Upper lobe of right lung (tissue), 1 donor: ENCODE results near the gene C1orf21. TPM values are rescaled to one million over a fixed set of nuclear protein-coding genes. Genes with fewer than 3 reads are reported as not detected.

Source experiments
- ATAC-seq: fragments of 200-7000 bp; cut with Tn5 transposase; one replicate; pipeline ENCODE4 v1.9.1; 2020; ENCODE audit warnings: mild to moderate bottlenecking, moderate library complexity
- DNase-seq: peaks from one replicate; pipeline ENCODE4 v3.0.0-alpha.2; 2020
- H3K27ac ChIP-seq: fragments of 200-600 bp; one replicate; pipeline ENCODE4 v1.8.0; 2022
- H3K27me3 ChIP-seq: fragments of 200-600 bp; one replicate; pipeline ENCODE4 v1.8.0; 2022; ENCODE audit warnings: mild to moderate bottlenecking
- H3K36me3 ChIP-seq: fragments of 200-600 bp; one replicate; pipeline ENCODE4 v1.8.0; 2022
- H3K4me1 ChIP-seq: fragments of 200-600 bp; one replicate; pipeline ENCODE4 v1.8.0; 2022
- H3K4me3 ChIP-seq: fragments of 200-600 bp; one replicate; pipeline ENCODE4 v1.8.0; 2022; ENCODE audit warnings: mild to moderate bottlenecking
- H3K9me3 ChIP-seq: fragments of 200-600 bp; one replicate; pipeline ENCODE4 v1.8.0; 2022
- intact Hi-C: fragments of 100-400 bp; cut with DNase I; formaldehyde crosslinking; loops from one replicate; pipeline ENCODE4 v1.11.0; 2022
- total RNA-seq: library from RNA; stranded (reverse); fragmentation: NEBNext Ultra II Directional; extraction: Animal tissue kit (Norgen Biotek cat#: 25700); gene quantifications from one replicate; pipeline ENCODE4 v1.2.1, GENCODE V29; 2021
- TF ChIP-seq, protein P1 (sequence below): fragments of 200-600 bp; IDR thresholded peaks from one replicate; pipeline ENCODE4 v1.8.0; 2022; ENCODE audit warnings: antibody characterized with exemption
- donor health status: DM: no; HTN: yes; CAD: no; lungs with severe emphysema.

The C1orf21 gene
- total RNA-seq, 1 donor from 2014 or later, result 78.8 TPM

- Histone ChIP-seq H3K4me3 (no peak overlapping the region), H3K9me3 (no peaks in the 10 kb centered on the region), H3K27me3 (no peaks in the 10 kb centered on the region), H3K4me1 (peaks cover 15% of the 10 kb centered on the region), H3K27ac (no peak overlapping the region), H3K36me3 (no peaks in the 10 kb centered on the region)
- DNase-seq (no peak), ATAC-seq (no peak)
- intact Hi-C loops, result no loop called here
- TF ChIP-seq, protein P1, sequence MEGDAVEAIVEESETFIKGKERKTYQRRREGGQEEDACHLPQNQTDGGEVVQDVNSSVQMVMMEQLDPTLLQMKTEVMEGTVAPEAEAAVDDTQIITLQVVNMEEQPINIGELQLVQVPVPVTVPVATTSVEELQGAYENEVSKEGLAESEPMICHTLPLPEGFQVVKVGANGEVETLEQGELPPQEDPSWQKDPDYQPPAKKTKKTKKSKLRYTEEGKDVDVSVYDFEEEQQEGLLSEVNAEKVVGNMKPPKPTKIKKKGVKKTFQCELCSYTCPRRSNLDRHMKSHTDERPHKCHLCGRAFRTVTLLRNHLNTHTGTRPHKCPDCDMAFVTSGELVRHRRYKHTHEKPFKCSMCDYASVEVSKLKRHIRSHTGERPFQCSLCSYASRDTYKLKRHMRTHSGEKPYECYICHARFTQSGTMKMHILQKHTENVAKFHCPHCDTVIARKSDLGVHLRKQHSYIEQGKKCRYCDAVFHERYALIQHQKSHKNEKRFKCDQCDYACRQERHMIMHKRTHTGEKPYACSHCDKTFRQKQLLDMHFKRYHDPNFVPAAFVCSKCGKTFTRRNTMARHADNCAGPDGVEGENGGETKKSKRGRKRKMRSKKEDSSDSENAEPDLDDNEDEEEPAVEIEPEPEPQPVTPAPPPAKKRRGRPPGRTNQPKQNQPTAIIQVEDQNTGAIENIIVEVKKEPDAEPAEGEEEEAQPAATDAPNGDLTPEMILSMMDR, result no peak
These were observed 30.1 kb downstream of the C1orf21 start for GRCh38 chr1:184416946-184417345.

DNA sequence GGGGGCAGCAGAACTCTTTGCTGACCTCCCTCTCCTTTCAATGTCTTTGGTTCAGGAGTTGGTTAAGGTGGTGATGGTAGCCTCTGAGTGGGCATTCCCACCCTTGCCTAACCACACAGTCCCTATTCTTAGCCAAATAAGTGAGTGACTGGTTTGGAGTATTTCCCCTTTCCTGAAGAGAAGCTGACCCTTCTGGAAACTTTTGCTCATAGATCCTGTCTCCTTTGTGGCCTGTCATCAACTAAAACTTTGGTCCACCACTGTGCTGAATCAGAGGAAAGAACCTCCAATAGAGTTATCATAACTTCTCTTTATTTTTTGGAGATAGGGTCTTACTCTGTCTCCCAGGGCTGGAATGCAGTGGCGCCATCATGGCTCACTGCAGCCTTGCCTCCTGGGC lies 31.1 kb downstream of the C1orf21 start:
- Histone ChIP-seq H3K4me3 (no peak overlapping the region), H3K27ac (no peak overlapping the region), H3K4me1 (peaks cover 24% of the 10 kb centered on the region), H3K9me3 (no peaks in the 10 kb centered on the region), H3K36me3 (no peaks in the 10 kb centered on the region), H3K27me3 (no peaks in the 10 kb centered on the region)
- intact Hi-C loops, result no loop called here
- ATAC-seq (no peak), DNase-seq (no peak)
- TF ChIP-seq, protein P1, result no peak

- Histone ChIP-seq H3K36me3 (no peaks in the 10 kb centered on the region), H3K9me3 (no peaks in the 10 kb centered on the region), H3K27ac (no peak overlapping the region), H3K4me1 (peaks cover 28% of the 10 kb centered on the region), H3K27me3 (no peaks in the 10 kb centered on the region), H3K4me3 (no peak overlapping the region)
- ATAC-seq (peak; percentile 42), DNase-seq (no peak)
- TF ChIP-seq, protein P1, result no peak
- intact Hi-C loops, result no loop called here
These were observed 32.0 kb downstream of the C1orf21 start for GRCh38 chr1:184418652-184419349.

DNA sequence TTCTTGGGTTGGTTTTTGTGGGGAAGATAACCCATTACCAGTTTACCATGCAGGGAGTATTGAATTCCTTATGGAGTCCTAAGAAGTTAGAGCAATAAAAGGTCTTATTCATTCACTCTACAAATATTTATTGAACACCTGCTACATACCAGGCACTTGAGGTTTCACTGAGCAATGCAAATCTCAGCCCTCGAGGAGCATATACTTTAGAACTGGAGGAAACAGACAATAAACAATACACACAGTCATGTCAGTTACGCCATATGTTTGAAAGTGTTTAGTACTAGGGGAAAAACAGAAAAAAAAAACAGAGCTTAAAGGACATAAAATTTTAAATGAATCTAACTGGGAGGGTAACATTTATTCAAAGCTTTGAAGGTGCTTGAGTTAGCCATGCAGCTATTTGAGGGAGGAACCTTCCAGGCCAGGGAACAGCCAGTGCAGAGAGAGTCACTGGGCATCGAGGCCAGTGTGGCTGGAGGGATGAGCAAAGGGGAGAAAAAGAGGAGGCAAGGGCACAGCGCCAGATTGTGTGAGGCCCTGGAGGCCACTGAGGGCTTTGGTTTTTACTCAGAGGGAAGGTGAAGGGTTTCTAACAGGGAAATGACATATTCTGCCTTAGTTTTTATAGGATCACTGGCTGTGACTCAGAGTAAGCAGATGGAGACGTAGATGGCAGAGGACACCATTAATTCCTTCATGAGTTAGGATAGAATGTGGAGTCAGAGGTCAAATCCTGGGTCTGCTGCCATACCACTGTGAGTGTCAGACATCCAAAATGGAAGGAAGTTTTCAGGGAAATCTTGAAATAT lies 32.7 kb downstream of the C1orf21 start:
- Histone ChIP-seq H3K4me3 (no peak overlapping the region), H3K36me3 (no peaks in the 10 kb centered on the region), H3K27ac (no peak overlapping the region), H3K9me3 (no peaks in the 10 kb centered on the region), H3K27me3 (no peaks in the 10 kb centered on the region), H3K4me1 (peaks cover 29% of the 10 kb centered on the region)
- ATAC-seq, result no peak
- intact Hi-C loops, result no loop called here
- TF ChIP-seq, protein P1, result no peak
- no peak for DNase-seq

DNA sequence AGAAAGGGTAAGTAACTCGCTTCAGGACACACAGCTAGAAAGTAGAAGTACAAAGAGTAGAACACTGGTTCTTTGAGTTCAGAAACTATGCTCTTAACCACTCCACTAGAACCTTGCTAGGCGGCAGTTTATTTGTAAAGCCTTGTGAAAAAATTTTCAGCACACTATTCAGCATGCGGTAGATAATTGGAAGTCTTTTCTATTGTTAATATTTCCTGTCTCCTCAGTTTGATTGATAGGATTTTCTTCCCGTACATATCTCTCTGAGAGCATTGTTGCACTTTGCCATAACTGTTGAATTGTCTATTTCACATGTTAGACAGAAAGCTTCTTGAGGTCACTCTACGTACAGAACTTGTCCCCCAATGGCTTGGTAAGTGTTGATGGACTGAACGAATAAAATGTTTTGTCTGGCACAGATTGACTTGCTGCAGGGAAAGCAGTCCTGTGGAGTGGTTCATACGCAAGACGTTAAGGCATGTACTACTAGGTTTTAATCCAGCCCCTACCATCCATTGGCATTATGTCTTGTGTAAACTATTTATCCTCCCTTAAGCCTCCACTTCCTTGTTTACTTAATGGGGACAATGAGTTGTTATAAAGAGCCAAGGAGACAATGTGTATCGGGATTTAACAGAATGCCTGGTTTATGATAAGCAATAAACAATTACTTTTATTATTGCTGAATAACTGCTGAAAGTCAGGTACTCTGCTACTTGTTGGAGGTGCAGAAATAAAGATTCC lies 35.8 kb downstream of the C1orf21 start:
- Histone ChIP-seq H3K27ac (no peak overlapping the region), H3K9me3 (no peaks in the 10 kb centered on the region), H3K4me1 (peaks cover 45% of the 10 kb centered on the region), H3K36me3 (no peaks in the 10 kb centered on the region), H3K4me3 (no peak overlapping the region), H3K27me3 (no peaks in the 10 kb centered on the region)
- ATAC-seq (peak; percentile 21), DNase-seq (no peak)
- TF ChIP-seq, protein P1, result no peak
- intact Hi-C loops, result no loop called here
